PC-3 (cell line): Measurements from ENCODE around the gene NELFA.

Experiments used
- CTCF ChIP-seq: fragments of 300-600 bp; sonication (generic); conservative IDR thresholded peaks from 2 replicates; pipeline ENCODE4 v1.5.1; 2017; ENCODE audit warnings: antibody characterized with exemption, low read depth, mild to moderate bottlenecking, low read length
- EZH2 ChIP-seq: fragments of 300-600 bp; sonication (generic); IDR thresholded peaks from one replicate; pipeline ENCODE4 v1.6.1; 2017; ENCODE audit warnings: antibody characterized with exemption, mild to moderate bottlenecking, low read length; ENCODE audit not compliant: unreplicated experiment
- EZH2phosphoT487 ChIP-seq: fragments of 300-600 bp; sonication (generic); IDR thresholded peaks from 2 replicates; pipeline ENCODE4 v1.6.1; 2018; ENCODE audit warnings: mild to moderate bottlenecking, antibody characterized with exemption, low read length, borderline replicate concordance

DNA sequence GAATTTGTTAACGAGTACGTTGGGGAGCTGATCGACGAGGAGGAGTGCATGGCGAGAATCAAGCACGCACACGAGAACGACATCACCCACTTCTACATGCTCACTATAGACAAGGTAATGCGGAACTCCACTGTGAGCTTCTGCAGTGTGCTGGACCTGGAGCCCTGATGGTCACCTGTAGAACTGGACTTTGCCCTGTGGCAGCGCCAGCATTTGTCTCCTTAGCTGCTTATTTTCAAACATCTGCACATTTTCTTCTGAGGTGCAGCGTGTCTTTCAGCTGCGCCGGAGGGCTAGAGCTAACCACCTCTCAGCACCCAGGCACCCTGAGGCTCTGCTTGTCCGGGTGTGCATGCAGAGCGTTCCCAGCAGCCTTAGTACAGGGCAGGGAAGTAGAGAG lies 47.7 kb downstream of the NELFA start:
- no peak for TF ChIP-seq CTCF
- no peak for TF ChIP-seq EZH2
- no peak for TF ChIP-seq EZH2phosphoT487
